C4-2B (cell line): ENCODE data around the gene ILF2.

Experiments used
- ZFX ChIP-seq: fragments of 450-650 bp; IDR thresholded peaks from 2 replicates; pipeline ENCODE4 v1.6.1; 2017
- TF ChIP-seq, protein P1 (sequence below): fragments of 450-650 bp; conservative IDR thresholded peaks from 2 replicates; pipeline ENCODE4 v1.5.1; 2017; ENCODE audit warnings: mild to moderate bottlenecking

DNA sequence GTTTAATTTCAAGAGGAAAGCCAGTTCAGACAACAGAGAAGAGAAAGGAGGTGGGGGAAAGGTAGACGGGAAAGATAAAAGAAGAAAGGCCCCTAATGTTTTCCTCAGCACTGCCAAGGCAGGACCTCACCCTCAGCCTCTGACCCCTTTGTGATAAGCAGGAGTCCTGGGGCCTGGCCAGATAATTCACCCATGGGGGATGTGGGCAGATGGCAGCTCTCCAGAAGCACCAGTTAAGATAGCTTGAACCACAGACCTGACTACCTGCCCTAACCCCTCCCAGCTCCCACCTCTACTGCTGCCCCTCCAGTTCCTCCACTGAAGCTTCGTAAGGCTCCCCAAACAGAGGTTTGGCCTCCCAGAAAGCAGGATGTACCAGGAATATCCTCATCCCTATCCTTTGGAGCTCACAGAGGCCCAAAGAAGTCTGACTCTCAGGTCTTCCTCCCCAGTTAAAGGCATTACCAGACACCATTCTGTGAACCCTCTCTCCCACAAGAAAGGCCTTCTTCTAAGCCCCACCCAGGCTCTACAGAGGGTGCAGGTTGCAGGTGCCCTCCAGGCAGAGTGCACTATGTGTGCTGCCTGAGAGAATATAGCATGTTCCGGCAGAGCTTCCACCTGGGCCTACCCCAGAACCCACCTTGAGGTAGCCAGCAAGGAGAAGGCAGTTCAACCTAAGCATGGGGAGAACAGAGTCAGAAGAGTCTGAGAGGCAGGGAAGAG, 21.5 kb downstream of the ILF2 start:
- TF ChIP-seq, protein P1, sequence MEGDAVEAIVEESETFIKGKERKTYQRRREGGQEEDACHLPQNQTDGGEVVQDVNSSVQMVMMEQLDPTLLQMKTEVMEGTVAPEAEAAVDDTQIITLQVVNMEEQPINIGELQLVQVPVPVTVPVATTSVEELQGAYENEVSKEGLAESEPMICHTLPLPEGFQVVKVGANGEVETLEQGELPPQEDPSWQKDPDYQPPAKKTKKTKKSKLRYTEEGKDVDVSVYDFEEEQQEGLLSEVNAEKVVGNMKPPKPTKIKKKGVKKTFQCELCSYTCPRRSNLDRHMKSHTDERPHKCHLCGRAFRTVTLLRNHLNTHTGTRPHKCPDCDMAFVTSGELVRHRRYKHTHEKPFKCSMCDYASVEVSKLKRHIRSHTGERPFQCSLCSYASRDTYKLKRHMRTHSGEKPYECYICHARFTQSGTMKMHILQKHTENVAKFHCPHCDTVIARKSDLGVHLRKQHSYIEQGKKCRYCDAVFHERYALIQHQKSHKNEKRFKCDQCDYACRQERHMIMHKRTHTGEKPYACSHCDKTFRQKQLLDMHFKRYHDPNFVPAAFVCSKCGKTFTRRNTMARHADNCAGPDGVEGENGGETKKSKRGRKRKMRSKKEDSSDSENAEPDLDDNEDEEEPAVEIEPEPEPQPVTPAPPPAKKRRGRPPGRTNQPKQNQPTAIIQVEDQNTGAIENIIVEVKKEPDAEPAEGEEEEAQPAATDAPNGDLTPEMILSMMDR: no peak
- no peak for TF ChIP-seq ZFX
